ENCODE data around the gene DCLRE1A. TPM values are rescaled to one million over a fixed set of nuclear protein-coding genes. Genes with fewer than 3 reads are reported as not detected.

DCLRE1A gene
- total and polyA plus RNA-seq, 2 donors (not counting 1 experiment from before 2014, with no cell fraction given) = 1.4 to 2.4 TPM

GRCh38 chr10:113866551-113867394 is 12.9 kb upstream of the DCLRE1A start:
- Histone ChIP-seq H3K4me2 (replicated peaks; ENCODE audit: low read depth, low read length, poor library complexity, severe bottlenecking) (no peak overlapping the region), H3K4me1 (ENCODE audit: control insufficient read depth in 2 of 2, insufficient read depth in 2 of 2, low read length in 2 of 2) (no peaks in the 10 kb centered on the region)
- CTCF ChIA-PET = interaction anchor here (1.1 kb wide), 1 partner anchor 9 kb away, joined by 3 read pairs; no protein-coding TSS in a partner anchor

More at GRCh38 chr10:113866551-113867394, 12.9 kb upstream of the DCLRE1A start:
- Mint-ChIP-seq H3K9me3 (ENCODE audit: insufficient read depth) (no peaks in the 10 kb centered on the region), H3K27me3 (no peaks in the 10 kb centered on the region), H3K4me3 (no peak overlapping the region), H3K4me1 (peaks cover 19% of the 10 kb centered on the region), H3K27ac (no peak overlapping the region)
- POLR2A ChIA-PET = no interaction called here
- H3K27me3 ChIP-seq (replicated peaks in 1 of 4; ENCODE audit: control extremely low read depth in 1 of 4, control insufficient read depth in 3 of 4, insufficient read depth in 4 of 4, low read length in 3 of 4) = no peaks in the 10 kb centered on the region
- TF ChIP-seq EZH2 (IDR thresholded peaks at IDR 0.05; ENCODE audit: borderline replicate concordance, insufficient read depth, low read depth, low read length, poor library complexity, severe bottlenecking) = no peak
- no peak for TF ChIP-seq CTCF (IDR thresholded peaks at IDR 0.05)
- no peak overlapping the region for H3K9ac ChIP-seq (ENCODE audit: low read length)
- ATAC-seq (ENCODE audit: low read depth) (no peak), DNase-seq (no peak)
- H3K27ac ChIP-seq (ENCODE audit: low read length in 2 of 2) = no peak overlapping the region
- no peak overlapping the region for H2AFZ ChIP-seq (ENCODE audit: insufficient read depth, low read depth, low read length, poor library complexity, severe bottlenecking)
- no CpG with 5 or more reads among the region's 5 CpGs for WGBS (ENCODE audit: insufficient coverage)
- H3K79me2 ChIP-seq (ENCODE audit: control insufficient read depth, insufficient read depth, low read length) = peaks cover 48% of the 10 kb centered on the region
- no peak overlapping the region for H3K4me3 ChIP-seq (ENCODE audit: control extremely low read depth in 1 of 5, extremely low read depth in 1 of 5, insufficient read depth in 1 of 5, low read depth in 2 of 5, low read length in 4 of 5)
- no peaks in the 10 kb centered on the region for H3K9me3 ChIP-seq (ENCODE audit: control extremely low read depth in 1 of 3, control insufficient read depth in 2 of 3, insufficient read depth in 1 of 3, low read length in 2 of 3)
- peaks cover 16% of the 10 kb centered on the region for H4K20me1 ChIP-seq (ENCODE audit: control insufficient read depth, insufficient read depth, low read length, poor library complexity, severe bottlenecking)
- peaks cover 3 to 6% of the 10 kb centered on the region in 2 experiments for H3K36me3 ChIP-seq (replicated peaks in 1 of 2; ENCODE audit: control extremely low read depth in 1 of 2, control insufficient read depth in 1 of 2, extremely low read depth in 1 of 2, insufficient read depth in 2 of 2, low read length in 1 of 2)
- intact Hi-C loops (cut with micrococcal nuclease) = no loop called here

Measured in B cell (primary cell).